ENCODE results near the gene TRIM47. TPM values are rescaled to one million over a fixed set of nuclear protein-coding genes. Genes with fewer than 3 reads are reported as not detected.

Gene TRIM47
- total and polyA plus RNA-seq, 2 of the 13 experiments (the other 11 are each of a cell fraction or from before 2014, with no cell fraction given) = 33.5 to 82.0 TPM

DNA sequence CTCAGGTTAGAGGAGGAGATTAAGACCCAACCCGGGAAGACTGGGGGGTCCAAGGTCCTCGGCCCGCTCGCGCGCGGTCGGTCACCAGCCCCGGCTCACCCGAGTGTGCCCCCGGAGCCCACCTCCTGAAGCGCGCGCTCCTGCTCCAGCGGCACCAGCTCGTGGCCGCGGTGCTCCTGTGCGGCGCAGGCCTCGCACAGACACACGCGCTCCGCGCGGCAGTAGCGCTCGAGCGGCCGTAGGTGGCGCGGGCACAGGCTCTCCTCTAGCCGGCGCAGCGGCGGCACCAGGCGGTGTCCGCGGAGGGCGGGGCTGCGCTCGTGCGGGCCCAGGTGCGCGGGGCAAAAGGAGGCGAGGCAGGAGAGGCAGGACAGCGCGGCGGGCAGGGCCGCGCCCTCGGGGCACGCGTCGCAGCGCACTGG lies 618 bp downstream of the TRIM47 start (continued):
- TF ChIP-seq, protein P1, sequence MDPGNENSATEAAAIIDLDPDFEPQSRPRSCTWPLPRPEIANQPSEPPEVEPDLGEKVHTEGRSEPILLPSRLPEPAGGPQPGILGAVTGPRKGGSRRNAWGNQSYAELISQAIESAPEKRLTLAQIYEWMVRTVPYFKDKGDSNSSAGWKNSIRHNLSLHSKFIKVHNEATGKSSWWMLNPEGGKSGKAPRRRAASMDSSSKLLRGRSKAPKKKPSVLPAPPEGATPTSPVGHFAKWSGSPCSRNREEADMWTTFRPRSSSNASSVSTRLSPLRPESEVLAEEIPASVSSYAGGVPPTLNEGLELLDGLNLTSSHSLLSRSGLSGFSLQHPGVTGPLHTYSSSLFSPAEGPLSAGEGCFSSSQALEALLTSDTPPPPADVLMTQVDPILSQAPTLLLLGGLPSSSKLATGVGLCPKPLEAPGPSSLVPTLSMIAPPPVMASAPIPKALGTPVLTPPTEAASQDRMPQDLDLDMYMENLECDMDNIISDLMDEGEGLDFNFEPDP (CRISPR knock-in tag; conservative IDR thresholded peaks at IDR 0.05) = no peak; the same call in 1 of the 2 replicates
- TF ChIP-seq, protein P2, sequence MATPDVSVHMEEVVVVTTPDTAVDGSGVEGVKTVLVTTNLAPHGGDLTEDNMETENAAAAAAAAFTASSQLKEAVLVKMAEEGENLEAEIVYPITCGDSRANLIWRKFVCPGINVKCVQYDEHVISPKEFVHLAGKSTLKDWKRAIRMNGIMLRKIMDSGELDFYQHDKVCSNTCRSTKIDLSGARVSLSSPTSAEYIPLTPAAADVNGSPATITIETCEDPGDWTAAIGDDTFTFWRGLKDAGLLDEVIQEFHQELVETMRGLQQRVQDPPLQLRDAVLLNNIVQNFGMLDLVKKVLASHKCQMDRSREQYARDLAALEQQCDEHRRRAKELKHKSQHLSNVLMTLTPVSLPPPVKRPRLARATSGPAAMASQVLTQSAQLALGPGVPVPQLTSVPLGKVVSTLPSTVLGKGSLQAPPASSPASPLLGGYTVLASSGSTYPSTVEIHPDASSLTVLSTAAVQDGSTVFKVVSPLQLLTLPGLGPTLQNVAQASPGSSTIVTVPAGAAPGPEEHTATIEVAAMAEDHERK (CRISPR knock-in tag; IDR thresholded peaks at IDR 0.05; ENCODE audit: low read depth) = no peak
- TF ChIP-seq ZNF614 (CRISPR knock-in tag; IDR thresholded peaks at IDR 0.05; ENCODE audit: borderline replicate concordance) = no peak
- no peak for TF ChIP-seq SKI (IDR thresholded peaks at IDR 0.05; ENCODE audit: partially characterized antibody)
- TF ChIP-seq CC2D1A (CRISPR knock-in tag; IDR thresholded peaks at IDR 0.05) = no peak
- TF ChIP-seq HOXA3 (CRISPR knock-in tag; IDR thresholded peaks at IDR 0.05) = peak; percentile 71
- TF ChIP-seq, protein P3, sequence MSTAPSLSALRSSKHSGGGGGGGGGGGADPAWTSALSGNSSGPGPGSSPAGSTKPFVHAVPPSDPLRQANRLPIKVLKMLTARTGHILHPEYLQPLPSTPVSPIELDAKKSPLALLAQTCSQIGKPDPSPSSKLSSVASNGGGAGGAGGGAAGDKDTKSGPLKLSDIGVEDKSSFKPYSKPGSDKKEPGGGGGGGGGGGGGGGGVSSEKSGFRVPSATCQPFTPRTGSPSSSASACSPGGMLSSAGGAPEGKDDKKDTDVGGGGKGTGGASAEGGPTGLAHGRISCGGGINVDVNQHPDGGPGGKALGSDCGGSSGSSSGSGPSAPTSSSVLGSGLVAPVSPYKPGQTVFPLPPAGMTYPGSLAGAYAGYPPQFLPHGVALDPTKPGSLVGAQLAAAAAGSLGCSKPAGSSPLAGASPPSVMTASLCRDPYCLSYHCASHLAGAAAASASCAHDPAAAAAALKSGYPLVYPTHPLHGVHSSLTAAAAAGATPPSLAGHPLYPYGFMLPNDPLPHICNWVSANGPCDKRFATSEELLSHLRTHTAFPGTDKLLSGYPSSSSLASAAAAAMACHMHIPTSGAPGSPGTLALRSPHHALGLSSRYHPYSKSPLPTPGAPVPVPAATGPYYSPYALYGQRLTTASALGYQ (CRISPR knock-in tag; IDR thresholded peaks at IDR 0.05) = no peak; the same call in 1 of the 2 replicates
- 0 out of 2 replicates have a peak, but pooled peaks have one; percentile 27 for TF ChIP-seq PAF1 (CRISPR knock-in tag; IDR thresholded peaks at IDR 0.05)
- TF ChIP-seq ZNF747 (CRISPR knock-in tag; IDR thresholded peaks at IDR 0.05; ENCODE audit: borderline replicate concordance) = no peak; the same call in 1 of the 2 replicates
- 0 out of 2 replicates have a peak, but pooled peaks have one; percentile 95 for TF ChIP-seq RARG (CRISPR knock-in tag; IDR thresholded peaks at IDR 0.05; ENCODE audit: low read depth)
- no peak for TF ChIP-seq TCF7 (IDR thresholded peaks at IDR 0.05; ENCODE audit: low read depth)
- TF ChIP-seq, protein P4, sequence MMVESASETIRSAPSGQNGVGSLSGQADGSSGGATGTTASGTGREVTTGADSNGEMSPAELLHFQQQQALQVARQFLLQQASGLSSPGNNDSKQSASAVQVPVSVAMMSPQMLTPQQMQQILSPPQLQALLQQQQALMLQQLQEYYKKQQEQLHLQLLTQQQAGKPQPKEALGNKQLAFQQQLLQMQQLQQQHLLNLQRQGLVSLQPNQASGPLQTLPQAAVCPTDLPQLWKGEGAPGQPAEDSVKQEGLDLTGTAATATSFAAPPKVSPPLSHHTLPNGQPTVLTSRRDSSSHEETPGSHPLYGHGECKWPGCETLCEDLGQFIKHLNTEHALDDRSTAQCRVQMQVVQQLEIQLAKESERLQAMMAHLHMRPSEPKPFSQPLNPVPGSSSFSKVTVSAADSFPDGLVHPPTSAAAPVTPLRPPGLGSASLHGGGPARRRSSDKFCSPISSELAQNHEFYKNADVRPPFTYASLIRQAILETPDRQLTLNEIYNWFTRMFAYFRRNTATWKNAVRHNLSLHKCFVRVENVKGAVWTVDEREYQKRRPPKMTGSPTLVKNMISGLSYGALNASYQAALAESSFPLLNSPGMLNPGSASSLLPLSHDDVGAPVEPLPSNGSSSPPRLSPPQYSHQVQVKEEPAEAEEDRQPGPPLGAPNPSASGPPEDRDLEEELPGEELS (CRISPR knock-in tag; IDR thresholded peaks at IDR 0.05) = no peak
- no peak; the same call in 1 of the 2 replicates for TF ChIP-seq GLI4 (CRISPR knock-in tag; IDR thresholded peaks at IDR 0.05; ENCODE audit: borderline replicate concordance)
- no peak for TF ChIP-seq ZNF564 (CRISPR knock-in tag; IDR thresholded peaks at IDR 0.05)
- TF ChIP-seq ZBTB38 (CRISPR knock-in tag; IDR thresholded peaks at IDR 0.05) = peak; percentile 65
- no peak; the same call in 1 of the 2 replicates for TF ChIP-seq ZMAT3 (CRISPR knock-in tag; conservative IDR thresholded peaks at IDR 0.05)
- no peak for TF ChIP-seq NR2F6 (IDR thresholded peaks at IDR 0.05)
- TF ChIP-seq NR2F6 (CRISPR knock-in tag; IDR thresholded peaks at IDR 0.05) = no peak; the same call in 1 of the 2 replicates
- no peak for TF ChIP-seq SP140L (CRISPR knock-in tag; IDR thresholded peaks at IDR 0.05; ENCODE audit: borderline replicate concordance)
- TF ChIP-seq, protein P5, sequence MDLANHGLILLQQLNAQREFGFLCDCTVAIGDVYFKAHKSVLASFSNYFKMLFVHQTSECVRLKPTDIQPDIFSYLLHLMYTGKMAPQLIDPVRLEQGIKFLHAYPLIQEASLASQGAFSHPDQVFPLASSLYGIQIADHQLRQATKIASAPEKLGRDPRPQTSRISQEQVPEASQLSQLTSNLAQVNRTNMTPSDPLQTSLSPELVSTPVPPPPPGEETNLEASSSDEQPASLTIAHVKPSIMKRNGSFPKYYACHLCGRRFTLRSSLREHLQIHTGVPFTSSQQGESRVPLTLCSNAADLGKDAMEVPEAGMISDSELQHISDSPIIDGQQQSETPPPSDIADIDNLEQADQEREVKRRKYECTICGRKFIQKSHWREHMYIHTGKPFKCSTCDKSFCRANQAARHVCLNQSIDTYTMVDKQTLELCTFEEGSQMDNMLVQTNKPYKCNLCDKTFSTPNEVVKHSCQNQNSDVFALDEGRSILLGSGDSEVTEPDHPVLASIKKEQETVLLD (CRISPR knock-in tag; IDR thresholded peaks at IDR 0.05; ENCODE audit: low read depth) = no peak; the same call in 1 of the 2 replicates
- TF ChIP-seq MIER2 (CRISPR knock-in tag; IDR thresholded peaks at IDR 0.05) = no peak
- TF ChIP-seq ZNF589 (CRISPR knock-in tag; conservative IDR thresholded peaks at IDR 0.05) = peak; percentile 44; the same call in 1 of the 2 replicates

Measured in HepG2 (cell line).